Ecto neural progenitor cell (in vitro differentiated cells): ENCODE data around the gene PARK7.

Source experiments
- DNase-seq: peaks from one replicate; pipeline ENCODE4 v3.0.0-alpha.2; 2018; ENCODE audit warnings: low spot score

The PARK7 gene

GRCh38 chr1:7984811-7985210 lies 23.3 kb downstream of the PARK7 start:
- no peak for DNase-seq

DNA sequence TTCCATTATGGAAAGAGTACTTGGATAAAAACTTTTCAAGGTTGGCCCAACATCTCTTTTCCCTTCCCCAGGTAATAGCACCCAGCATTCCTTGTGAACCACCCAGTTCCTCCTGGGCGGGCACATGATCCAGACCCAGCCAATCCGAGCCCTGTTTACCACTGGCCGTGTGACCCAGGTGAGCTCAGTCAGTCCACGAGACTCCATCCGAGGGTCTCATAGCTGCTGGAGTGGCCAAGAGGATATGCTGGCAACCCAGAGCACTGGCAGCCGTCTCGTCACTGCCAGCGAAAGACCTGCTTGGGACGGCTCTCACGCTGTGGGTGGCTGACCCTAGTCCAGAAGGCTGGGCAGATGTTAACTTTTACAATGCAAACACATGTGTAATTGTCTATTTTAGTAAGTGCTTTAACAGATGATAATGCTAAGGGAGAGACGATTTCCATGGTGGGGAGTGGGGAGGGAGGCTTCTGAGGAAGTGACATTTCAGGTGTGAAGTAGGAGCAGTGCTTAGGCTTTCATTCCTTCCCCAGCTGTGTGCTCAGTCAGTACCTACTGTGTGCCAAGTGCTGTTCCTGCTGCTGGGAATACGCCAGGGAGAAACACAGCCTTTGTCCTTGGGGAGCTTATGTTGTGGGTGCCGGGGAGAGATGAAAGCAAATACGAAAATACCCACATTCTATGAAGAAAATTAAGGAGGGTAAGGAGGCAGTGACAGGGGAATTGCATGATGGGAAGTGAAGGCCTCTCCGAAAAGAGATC lies 24.5 kb downstream of the PARK7 start:
- DNase-seq = no peak

- DNase-seq = no peak
These were observed 26.0 kb downstream of the PARK7 start for GRCh38 chr1:7987528-7987927.

DNA sequence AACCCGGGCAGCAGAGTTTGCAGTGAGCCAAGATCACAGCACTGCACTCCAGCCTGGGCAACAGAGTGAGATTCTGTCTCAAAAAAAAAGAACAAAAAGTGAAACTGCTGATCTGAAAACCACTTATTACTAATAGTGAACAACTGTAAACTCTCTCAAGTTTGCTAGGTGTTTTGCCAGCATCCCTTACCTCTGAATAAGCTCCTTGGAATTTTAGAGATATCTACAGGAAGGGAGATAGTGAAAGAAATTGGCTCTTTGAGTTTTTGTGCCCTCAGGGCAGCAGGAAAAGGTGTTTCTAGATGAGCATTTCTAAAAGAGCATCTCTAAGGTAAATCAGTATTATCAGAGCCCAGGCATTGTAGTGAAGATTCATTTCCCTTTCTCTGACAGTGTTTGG lies 27.1 kb downstream of the PARK7 start:
- DNase-seq = no peak

DNA sequence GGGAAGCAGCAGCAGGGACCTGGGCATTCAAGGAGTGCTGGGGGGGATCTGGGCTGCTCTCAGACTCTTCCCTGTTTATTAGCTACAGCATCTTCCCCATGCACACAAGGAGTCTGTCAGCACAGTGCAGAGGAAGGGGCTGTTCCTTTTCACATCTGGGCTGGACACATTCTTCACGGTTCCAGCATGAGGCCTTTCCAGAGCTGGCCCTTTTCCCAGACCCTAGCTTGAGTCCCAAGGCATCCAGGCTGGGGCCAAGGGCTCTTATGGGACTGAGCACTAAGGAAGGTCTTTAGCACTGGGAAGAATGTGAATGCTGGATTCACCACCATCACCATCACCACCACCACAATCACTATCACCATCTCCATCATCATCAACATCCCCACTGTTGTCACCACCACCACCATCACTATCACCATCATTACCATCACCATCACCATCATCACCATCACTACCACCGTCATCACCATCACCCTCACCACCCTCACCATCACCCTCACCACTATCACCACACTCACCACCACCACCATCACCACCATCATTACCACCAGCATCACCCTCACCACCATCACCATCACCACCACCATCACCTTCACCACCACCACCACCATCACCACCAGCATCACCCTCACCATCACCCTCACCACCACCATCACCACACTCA lies 28.4 kb downstream of the PARK7 start:
- DNase-seq = no peak

DNA sequence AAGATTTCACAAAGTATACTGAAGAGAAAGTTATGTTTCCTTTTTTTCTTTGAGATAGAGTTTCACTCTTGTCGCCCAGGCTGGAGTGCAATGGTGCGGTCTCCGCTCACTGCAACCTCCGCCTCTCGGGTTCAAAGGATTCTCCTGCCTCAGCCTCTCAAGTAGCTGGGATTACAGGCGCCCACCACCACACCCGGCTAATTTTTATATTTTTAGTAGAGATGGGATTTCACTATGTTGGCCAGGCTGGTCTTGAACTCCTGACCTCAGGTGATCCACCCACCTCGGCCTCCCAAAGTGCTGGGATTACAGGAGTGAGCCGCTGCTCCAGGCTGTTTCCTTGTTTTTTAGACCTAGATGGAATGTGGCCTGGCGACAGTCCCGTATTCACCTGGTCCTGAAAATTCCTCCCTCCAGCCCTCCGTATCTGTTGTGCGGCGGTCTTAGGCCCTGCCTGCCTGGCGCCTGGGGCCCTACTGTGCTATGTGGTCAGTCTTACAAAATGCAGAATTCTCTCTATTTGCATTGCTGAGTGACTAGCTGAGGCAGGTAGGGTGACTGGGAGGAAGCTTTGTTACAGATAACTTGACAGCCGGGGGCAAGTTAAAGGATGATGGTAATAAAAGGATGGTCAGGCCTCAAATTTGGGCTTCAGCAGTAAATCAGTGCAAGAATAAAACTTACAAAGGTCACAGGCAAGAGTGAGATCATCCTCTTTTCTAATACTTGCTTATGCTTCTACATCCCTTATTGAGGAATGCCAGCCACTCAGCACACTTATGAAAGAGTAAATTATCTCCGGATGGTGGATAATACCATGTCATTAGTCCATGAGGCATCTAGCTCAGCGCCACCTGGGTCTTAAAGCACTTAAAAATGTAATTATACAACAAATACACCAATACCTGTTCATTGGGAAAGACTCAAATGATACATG lies 30.3 kb downstream of the PARK7 start:
- DNase-seq = no peak

- no peak for DNase-seq
These were observed 31.4 kb downstream of the PARK7 start for GRCh38 chr1:7992885-7993284.

DNA sequence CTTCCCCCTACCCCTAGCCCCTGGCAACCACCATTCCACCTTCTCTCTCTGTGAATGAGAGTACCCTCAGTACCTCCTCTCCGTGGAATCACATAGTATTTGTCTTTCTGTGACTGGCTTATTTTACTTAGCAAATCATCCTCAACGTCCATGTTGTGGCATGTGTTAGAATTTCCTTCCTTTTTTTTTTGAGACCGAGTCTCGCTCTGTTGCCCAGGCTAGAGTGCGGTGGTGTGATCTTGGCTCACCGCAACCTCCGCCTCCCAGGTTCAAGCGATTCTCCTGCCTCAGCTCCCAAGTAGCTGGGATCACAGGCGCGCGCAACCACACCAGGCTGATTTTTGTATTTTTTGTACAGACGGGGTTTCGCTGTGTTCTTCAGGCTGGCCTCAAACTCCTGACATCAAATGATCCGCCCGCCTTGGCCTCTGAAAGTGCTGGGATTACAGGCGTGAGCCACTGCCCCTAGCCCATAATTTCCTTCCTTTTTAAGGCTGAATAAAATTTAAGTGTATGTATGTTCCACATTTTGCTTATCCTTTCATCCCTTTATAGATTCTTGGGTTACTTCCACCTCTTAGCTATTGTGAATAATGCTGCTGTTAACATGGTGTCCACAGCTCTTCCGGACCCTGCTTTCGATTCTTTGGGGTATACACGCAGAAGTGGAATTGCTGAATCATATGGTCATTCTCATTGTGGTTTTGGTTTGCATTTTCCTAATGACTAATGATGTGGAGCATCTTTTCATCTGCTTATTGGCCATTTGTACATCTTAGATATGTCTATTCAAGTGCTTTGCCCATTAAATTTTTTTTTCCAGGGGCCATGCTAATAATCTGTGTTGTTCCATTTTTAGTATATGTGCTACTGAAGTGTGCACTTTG lies 32.3 kb downstream of the PARK7 start:
- no peak for DNase-seq

- no peak for DNase-seq
These were observed 33.3 kb downstream of the PARK7 start for GRCh38 chr1:7994827-7995226.

GRCh38 chr1:7995437-7995836 lies 33.9 kb downstream of the PARK7 start:
- no peak for DNase-seq

GRCh38 chr1:8002329-8002910 lies 40.9 kb downstream of the PARK7 start:
- DNase-seq = no peak

DNA sequence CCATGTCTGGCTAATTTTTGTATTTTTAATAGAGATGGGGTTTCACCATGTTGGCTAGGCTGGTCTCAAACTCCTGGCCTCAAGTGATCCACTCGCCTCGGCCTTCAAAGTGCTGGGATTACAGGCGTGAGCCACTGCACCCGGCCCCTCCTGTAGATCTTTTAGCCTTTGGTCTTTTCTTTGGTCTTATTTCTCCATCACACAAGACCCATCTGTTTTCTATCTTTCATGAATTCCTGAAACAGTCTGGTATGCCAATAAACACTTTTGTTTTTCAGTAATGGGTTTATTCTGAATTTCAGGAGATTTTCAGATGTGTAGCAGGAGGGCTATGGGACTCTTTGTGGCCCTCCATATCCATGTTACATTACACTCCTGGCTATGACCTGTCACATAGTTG lies 41.4 kb downstream of the PARK7 start:
- DNase-seq = no peak

- no peak for DNase-seq
These were observed 42.1 kb downstream of the PARK7 start for GRCh38 chr1:8003438-8004112.

- DNase-seq = no peak
These were observed 42.7 kb downstream of the PARK7 start for GRCh38 chr1:8004113-8004802.

DNA sequence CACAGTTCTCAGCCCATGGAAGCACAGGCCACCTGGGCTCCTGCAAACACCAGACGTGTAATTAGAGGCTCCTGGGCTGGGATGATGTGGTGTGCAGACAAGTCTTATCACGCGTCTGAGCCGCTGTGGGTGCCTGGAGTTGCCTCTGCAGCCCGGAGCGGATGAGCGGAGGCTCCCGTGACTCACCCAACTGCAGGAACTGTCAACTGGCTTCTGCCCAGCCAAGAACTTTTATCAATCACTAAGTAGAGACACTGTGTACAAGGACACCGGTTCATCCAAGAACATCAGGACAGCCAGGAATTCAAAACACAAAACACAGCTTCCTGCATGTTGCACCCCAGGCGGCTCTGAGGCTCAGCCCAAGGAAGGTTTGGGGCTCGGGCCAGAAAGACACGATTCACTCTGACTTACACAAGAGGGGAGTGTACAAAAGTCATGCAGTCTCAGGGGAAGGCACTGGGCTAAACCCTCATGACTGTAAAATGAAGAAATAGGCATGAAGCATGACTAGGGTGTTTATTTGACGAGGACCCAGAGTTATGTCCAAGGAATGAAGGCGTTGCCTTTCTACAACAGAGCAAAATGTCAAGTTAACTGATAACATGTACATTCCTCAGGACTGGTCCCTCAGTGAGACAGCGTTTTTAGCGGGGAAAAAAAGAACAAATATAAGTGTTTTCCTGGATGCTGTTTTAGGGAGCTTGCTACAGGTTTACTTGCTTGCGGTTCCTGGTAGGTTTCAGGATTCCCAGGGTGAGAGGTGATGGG lies 43.5 kb downstream of the PARK7 start:
- no peak for DNase-seq

DNA sequence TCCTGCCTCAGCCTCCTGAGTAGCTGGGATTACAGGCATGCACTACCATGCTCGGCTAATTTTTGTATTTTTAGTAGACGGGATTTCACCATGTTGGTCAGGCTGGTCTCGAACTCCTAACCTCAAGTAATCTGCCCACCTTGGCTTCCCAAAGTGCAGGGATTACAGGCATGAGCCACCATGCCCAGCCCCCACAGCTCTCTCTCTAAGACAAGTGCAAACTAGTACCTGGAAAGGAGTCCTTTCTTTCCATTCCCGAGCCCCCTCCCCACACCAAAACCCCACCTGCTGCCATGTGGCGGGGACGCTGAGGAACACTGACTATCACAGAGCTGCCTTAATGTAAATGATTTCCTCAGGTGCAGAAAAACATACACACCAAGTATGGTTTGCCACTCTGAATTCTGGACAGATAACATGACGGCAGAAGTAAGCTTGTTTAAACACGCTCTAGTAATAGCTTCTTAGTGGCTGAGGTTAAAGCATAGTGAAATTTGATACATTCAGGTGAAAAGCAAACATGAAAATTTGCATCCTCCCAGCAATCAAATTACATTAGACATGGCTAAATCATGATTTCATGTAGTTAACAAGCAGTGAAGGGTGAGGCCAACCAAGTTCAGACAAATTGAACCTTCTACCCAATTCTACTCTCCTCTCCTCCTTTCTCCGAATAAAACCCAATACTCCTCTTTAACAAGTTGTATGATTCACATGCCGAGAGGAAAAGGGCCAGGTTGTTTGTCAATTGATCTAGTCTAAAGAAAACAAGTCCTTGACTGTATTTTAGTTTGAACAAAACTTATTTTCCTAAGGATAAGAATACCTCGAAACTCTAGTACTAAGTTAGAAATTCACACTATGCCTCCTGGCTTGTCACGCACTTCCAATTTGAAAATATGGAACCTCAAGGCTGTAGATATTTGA lies 44.8 kb downstream of the PARK7 start:
- DNase-seq = no peak

DNA sequence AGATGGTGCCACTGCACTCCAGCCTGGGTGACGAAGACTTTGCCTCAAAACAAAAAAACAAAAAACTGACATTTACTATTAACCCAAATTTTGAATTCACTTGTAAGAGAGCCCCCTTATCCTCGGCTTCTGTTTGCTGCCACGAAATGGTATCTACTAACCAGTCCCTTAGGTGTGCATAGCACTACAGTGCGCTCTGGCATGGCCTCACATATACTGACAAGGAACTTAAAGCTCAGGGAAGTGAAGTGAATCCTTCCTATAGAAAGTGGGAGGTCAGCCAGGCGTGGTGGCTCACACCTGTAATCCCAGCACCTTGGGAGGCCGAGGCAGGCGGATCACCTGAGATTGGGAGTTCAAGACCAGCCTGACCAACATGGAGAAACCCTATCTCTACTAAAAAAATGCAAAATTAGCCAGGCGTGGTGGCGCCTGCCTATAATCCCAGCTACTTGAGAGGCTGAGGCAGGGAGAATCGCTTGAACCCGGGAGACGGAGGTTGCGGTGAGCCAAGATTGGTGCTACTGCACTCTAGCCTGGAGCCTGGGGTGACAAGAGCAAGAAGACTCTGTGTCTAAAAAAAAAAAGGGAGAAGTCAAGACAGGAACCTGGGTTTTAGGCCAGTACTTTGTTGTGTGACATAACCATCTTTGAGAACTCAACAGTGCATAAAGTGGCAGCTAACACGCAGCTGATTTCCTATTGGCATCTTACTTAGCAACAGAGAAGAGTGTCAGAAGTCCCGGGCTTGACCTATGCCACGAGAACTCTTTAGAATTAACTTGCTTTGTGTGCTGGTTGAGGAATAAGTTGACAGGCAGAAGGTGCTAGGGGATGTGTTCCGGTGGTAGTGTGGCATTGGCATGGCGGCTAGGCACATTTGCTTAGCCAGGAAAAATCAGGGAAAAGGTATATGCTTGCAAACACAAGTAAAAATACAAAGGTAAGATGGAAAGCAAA lies 47.8 kb downstream of the PARK7 start:
- DNase-seq = no peak
